C4-2B (cell line): Measurements from ENCODE around the gene CD274.

Experiments used
- CTCF ChIP-seq: fragments of 450-650 bp; conservative IDR thresholded peaks from 2 replicates; pipeline ENCODE4 v1.5.1; 2017; ENCODE audit warnings: mild to moderate bottlenecking
- ZFX ChIP-seq: fragments of 450-650 bp; IDR thresholded peaks from 2 replicates; pipeline ENCODE4 v1.6.1; 2017

- TF ChIP-seq CTCF (peak; percentile 47), ZFX (peak; percentile 91)
These were observed 12.8 kb upstream of the CD274 start, which contains the start of gene PLGRKT for GRCh38 chr9:5437254-5438216.
